Measurements from ENCODE around the gene SMAD7.

DNA sequence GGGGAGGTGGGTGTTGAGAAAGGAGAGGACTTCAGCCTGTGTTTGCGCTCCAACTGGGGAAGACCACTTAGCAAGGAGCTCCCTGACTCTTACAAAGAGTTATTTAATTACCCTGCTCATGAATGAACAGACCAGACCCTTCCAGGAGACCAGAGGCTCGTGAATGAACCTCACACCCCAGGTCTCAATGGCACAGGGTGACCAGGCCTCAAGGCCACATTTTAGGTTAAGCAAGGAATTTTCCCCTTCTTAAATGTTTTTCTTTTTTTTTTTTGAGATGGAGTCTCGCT is 25.3 kb downstream of the SMAD7 start:
- TF ChIP-seq EZH2 (IDR thresholded peaks at IDR 0.05; ENCODE audit: insufficient read depth, poor library complexity, severe bottlenecking) = no peak
- no peak for TF ChIP-seq EZH2phosphoT487 (IDR thresholded peaks at IDR 0.05; ENCODE audit: insufficient read depth, low read depth)

Data from GM23248 (cell line).